ENCODE measurements around the gene ARR3. TPM values are rescaled to one million over a fixed set of nuclear protein-coding genes. Genes with fewer than 3 reads are reported as not detected.

ARR3 gene
- total and polyA plus RNA-seq, 8 donors = not detected

GRCh38 chrX:70281951-70282350 is 13.8 kb downstream of the ARR3 start, which contains the start of gene RAB41:
RAB41 (plus strand) TSS chrX:70282172; CDS start chrX:70282218, 46 bp downstream.
- no peak within 1 kb of the TSS for H3K27ac ChIP-seq
- no peak for DNase-seq
- H3K27me3 ChIP-seq = no peaks in the 10 kb centered on the region
- TF ChIP-seq EP300 (IDR thresholded peaks at IDR 0.05) = no peak
- TF ChIP-seq POLR2A (IDR thresholded peaks at IDR 0.05) = no peak
- TF ChIP-seq POLR2AphosphoS5 (IDR thresholded peaks at IDR 0.05) = no peak
- no peak for TF ChIP-seq CTCF (IDR thresholded peaks at IDR 0.05)
- H3K36me3 ChIP-seq = peaks cover 0 to 35% (median 22%) of the 10 kb centered on the region in 4 donors
- H3K4me3 ChIP-seq = no peak within 1 kb of the TSS
- intact Hi-C loops (cut with DNase I; ENCODE audit: low total_unique reads) = no loop called here
- WGBS, 5 donors = 90 to 99% (median 94%) methylated on average over 16 to 21 of the region's 21 CpGs
- no peaks in the 10 kb centered on the region for H3K9me3 ChIP-seq
- no peaks in the 10 kb centered on the region for H3K4me1 ChIP-seq

- intact Hi-C loops (cut with DNase I; ENCODE audit: low total_unique reads) = no loop called here
- Histone ChIP-seq H3K9me3 (peaks cover 0 to 6% (median 0%) of the 10 kb centered on the region in 4 donors), H3K4me1 (peaks cover 0 to 12% (median 9%) of the 10 kb centered on the region in 4 donors), H3K27me3 (no peaks in the 10 kb centered on the region), H3K27ac (peak overlapping the region; percentile 67 to 81 (median 69)), H3K4me3 (peak overlapping the region; percentile 48 to 60 (median 56)), H3K36me3 (peaks cover 0 to 36% (median 28%) of the 10 kb centered on the region in 4 donors)
- TF ChIP-seq POLR2AphosphoS5 (IDR thresholded peaks at IDR 0.05) (no peak), POLR2A (IDR thresholded peaks at IDR 0.05) (no peak), CTCF (IDR thresholded peaks at IDR 0.05) (no peak), EP300 (IDR thresholded peaks at IDR 0.05) (no peak)
- WGBS, 5 donors = 25 to 55% (median 29%) methylated on average over 7 to 11 of the region's 11 CpGs
- no peak for DNase-seq
These were observed 21.1 kb downstream of the ARR3 start for GRCh38 chrX:70289168-70289792.

DNA sequence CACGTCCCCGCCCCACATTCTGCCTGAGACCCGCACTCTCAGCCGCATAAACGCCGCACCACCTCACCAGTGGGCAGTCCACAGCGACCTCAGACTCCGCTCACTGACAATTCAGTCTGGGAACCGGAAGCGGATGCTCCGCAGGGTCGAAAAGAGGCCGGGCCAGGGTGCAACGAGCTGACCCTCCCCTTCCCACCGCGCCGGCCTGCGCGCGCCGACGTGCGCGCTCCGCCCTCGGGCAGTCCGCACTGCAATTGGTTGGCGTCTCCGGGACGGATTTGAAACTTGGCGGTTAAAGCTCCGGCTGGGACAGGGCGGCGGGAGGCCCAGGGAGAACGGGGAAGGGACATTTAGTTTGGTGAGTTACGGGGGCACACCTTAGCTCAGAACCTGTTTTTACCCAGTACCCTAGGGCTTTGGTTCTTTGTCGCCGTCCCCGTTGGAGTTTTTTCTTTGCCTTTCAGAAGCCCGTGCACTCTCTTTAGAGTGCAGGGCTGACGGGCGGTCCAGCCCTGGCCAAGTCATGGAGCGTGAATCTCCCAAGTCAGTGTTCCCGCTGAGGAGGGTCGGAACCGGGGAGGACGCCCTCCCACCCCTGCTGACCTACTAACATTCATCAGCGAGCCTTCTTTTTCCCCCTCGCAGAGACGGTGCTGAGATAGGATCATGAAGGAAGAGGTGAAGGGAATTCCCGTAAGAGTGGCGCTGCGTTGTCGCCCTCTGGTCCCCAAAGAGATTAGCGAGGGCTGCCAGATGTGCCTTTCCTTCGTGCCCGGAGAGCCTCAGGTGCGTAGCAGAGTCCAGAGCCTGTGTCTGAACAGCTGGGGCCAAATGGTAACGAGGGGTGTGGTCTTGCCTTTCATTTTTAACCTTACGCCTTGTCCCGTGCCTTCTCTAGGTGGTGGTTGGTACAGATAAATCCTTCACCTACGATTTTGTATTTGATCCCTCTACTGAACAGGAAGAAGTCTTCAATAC is 21.9 kb downstream of the ARR3 start, which contains the start of the genes KIF4A and PDZD11:
Gene KIF4A (plus strand): TSS at position 312 of the 978 bp plus-strand sequence. CDS start 355 bp downstream, at position 667.
Gene PDZD11 (minus strand): TSS at position 135 of the 978 bp plus-strand sequence. CDS start 586 bp downstream, outside the sequence.
- Histone ChIP-seq H3K27me3 (no peaks in the 10 kb centered on the region), H3K27ac (peak within 1 kb of the TSS; percentile 67 to 81 (median 69)), H3K4me3 (peak within 1 kb of the TSS; percentile 48 to 60 (median 56)), H3K36me3 (peaks cover 0 to 30% (median 26%) of the 10 kb centered on the region in 4 donors), H3K9me3 (peaks cover 0 to 6% (median 0%) of the 10 kb centered on the region in 4 donors), H3K4me1 (peaks cover 0 to 12% (median 9%) of the 10 kb centered on the region in 4 donors)
- DNase-seq = peak; percentile 77 to 96
- intact Hi-C loops (cut with DNase I; ENCODE audit: low total_unique reads) = no loop called here
- TF ChIP-seq POLR2A (IDR thresholded peaks at IDR 0.05) (no peak), POLR2AphosphoS5 (IDR thresholded peaks at IDR 0.05) (peak in 1 of 3 donors; percentile 51), CTCF (IDR thresholded peaks at IDR 0.05) (no peak), EP300 (IDR thresholded peaks at IDR 0.05) (no peak)
- WGBS, 5 donors = 0 to 44% (median 9%) methylated on average over 9 to 62 of the region's 62 CpGs

GRCh38 chrX:70292788-70293187 is 24.7 kb downstream of the ARR3 start:
- no peak overlapping the region for H3K4me3 ChIP-seq
- H3K9me3 ChIP-seq = peaks cover 0 to 6% (median 0%) of the 10 kb centered on the region in 4 donors
- intact Hi-C loops (cut with DNase I; ENCODE audit: low total_unique reads) = no loop called here
- peaks cover 0 to 4% (median 2%) of the 10 kb centered on the region in 4 donors for H3K36me3 ChIP-seq
- peaks cover 0 to 12% (median 9%) of the 10 kb centered on the region in 4 donors for H3K4me1 ChIP-seq
- DNase-seq = no peak
- H3K27me3 ChIP-seq = no peaks in the 10 kb centered on the region
- WGBS, 5 donors = 0 to 2% (median 0%) methylated on average over 1 of the region's 1 CpG
- no peak overlapping the region for H3K27ac ChIP-seq
- no peak for TF ChIP-seq POLR2AphosphoS5 (IDR thresholded peaks at IDR 0.05)
- TF ChIP-seq EP300 (IDR thresholded peaks at IDR 0.05) = no peak
- no peak for TF ChIP-seq CTCF (IDR thresholded peaks at IDR 0.05)
- TF ChIP-seq POLR2A (IDR thresholded peaks at IDR 0.05) = no peak
